Testis (tissue), 2 donors: ENCODE measurements around the gene SNED1.

Experiments used
- POLR2A ChIP-seq: fragments of 450-650 bp; IDR thresholded peaks from one replicate; pipeline ENCODE4 v1.6.1; 2017; ENCODE audit warnings: antibody characterized with exemption, mild to moderate bottlenecking, moderate library complexity
- TF ChIP-seq, protein P1 (sequence below), 3 experiments: fragments of 450-650 bp in 2 of 3; fragments of 200-600 bp in 1 of 3; sonication (generic) in 1 of 3; IDR thresholded peaks; one replicate each; pipeline ENCODE4 v1.5.1; 2016 to 2019; ENCODE audit warnings: antibody characterized with exemption in 3 of 3, mild to moderate bottlenecking in 2 of 3, moderate library complexity in 1 of 3

DNA sequence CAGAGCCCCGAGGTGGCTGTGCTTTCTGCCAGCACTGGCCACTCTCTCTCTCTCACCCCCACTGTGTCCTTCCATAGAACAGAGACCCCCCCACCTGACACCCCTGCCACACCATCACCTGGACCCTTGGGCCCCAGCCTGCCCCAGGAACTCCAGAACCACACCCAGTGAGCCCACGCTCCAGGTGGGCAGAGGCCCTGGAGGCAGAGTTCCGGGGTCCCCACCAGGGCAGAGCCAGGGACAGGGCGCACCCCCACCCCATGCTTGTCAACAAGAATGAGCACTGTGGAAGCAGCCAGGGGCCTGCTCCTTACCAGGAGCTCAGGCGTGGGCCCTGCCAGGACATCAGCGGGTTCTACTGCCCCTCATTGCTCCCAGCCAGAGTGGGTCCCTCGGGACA, 136.3 kb downstream of the SNED1 start:
- TF ChIP-seq, protein P1, sequence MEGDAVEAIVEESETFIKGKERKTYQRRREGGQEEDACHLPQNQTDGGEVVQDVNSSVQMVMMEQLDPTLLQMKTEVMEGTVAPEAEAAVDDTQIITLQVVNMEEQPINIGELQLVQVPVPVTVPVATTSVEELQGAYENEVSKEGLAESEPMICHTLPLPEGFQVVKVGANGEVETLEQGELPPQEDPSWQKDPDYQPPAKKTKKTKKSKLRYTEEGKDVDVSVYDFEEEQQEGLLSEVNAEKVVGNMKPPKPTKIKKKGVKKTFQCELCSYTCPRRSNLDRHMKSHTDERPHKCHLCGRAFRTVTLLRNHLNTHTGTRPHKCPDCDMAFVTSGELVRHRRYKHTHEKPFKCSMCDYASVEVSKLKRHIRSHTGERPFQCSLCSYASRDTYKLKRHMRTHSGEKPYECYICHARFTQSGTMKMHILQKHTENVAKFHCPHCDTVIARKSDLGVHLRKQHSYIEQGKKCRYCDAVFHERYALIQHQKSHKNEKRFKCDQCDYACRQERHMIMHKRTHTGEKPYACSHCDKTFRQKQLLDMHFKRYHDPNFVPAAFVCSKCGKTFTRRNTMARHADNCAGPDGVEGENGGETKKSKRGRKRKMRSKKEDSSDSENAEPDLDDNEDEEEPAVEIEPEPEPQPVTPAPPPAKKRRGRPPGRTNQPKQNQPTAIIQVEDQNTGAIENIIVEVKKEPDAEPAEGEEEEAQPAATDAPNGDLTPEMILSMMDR (IDR thresholded peaks at IDR 0.05): no peak
- no peak for TF ChIP-seq POLR2A
